ENCODE data around the gene TMEM106C. TPM values are rescaled to one million over a fixed set of nuclear protein-coding genes. Genes with fewer than 3 reads are reported as not detected.

Gene TMEM106C
- total RNA-seq (2014; rRNA removed; shearing (Covaris generic)) = 211 and 295 TPM in 2 replicates

GRCh38 chr12:47963340-47964040, at the start of gene TMEM106C:
TMEM106C (plus strand) TSS chr12:47963596; CDS start chr12:47964237, 641 bp downstream.
- peak; percentile 70 for DNase-seq (ENCODE audit: low spot score)

GRCh38 chr12:47920913-47921312, 42.5 kb upstream of the TMEM106C start:
- no peak for DNase-seq (ENCODE audit: low spot score)

- DNase-seq (ENCODE audit: low spot score) = no peak
These were observed 41.5 kb upstream of the TMEM106C start for GRCh38 chr12:47921907-47922306.

- DNase-seq (ENCODE audit: low spot score) = no peak
These were observed 36.0 kb upstream of the TMEM106C start for GRCh38 chr12:47927346-47927745.

GRCh38 chr12:47930634-47931033, 32.8 kb upstream of the TMEM106C start:
- DNase-seq (ENCODE audit: low spot score) = no peak

- no peak for DNase-seq (ENCODE audit: low spot score)
These were observed 32.2 kb upstream of the TMEM106C start for GRCh38 chr12:47931187-47931586.

GRCh38 chr12:47935184-47935583, 28.2 kb upstream of the TMEM106C start:
- peak; percentile 50 for DNase-seq (ENCODE audit: low spot score)

- peak; percentile 86 for DNase-seq (ENCODE audit: low spot score)
These were observed 25.3 kb upstream of the TMEM106C start for GRCh38 chr12:47938093-47938492.

GRCh38 chr12:47938594-47938993, 24.8 kb upstream of the TMEM106C start:
- no peak for DNase-seq (ENCODE audit: low spot score)

- DNase-seq (ENCODE audit: low spot score) = no peak
These were observed 24.3 kb upstream of the TMEM106C start for GRCh38 chr12:47939009-47939601.

- DNase-seq (ENCODE audit: low spot score) = no peak
These were observed 22.5 kb upstream of the TMEM106C start for GRCh38 chr12:47940773-47941474.

- no peak for DNase-seq (ENCODE audit: low spot score)
These were observed 22.0 kb upstream of the TMEM106C start for GRCh38 chr12:47941475-47941780.

- DNase-seq (ENCODE audit: low spot score) = no peak
These were observed 21.4 kb upstream of the TMEM106C start for GRCh38 chr12:47941871-47942613.

- DNase-seq (ENCODE audit: low spot score) = no peak
These were observed 20.7 kb upstream of the TMEM106C start for GRCh38 chr12:47942614-47943225.

GRCh38 chr12:47943623-47944340, 19.6 kb upstream of the TMEM106C start:
- DNase-seq (ENCODE audit: low spot score) = no peak

GRCh38 chr12:47944685-47945340, 18.6 kb upstream of the TMEM106C start:
- DNase-seq (ENCODE audit: low spot score) = no peak

GRCh38 chr12:47945341-47945728, 18.1 kb upstream of the TMEM106C start:
- DNase-seq (ENCODE audit: low spot score) = no peak

- DNase-seq (ENCODE audit: low spot score) = peak; percentile 39
These were observed 16.7 kb upstream of the TMEM106C start for GRCh38 chr12:47946413-47947323.

- no peak for DNase-seq (ENCODE audit: low spot score)
These were observed 16.1 kb upstream of the TMEM106C start for GRCh38 chr12:47947341-47947740.
